Erythroblast (primary cell): ENCODE results near the gene ITGB1BP2.

Source experiments
- GATA1 ChIP-seq: IDR thresholded peaks from 2 replicates; pipeline ENCODE4 v1.6.1; 2011; ENCODE audit warnings: low read depth, mild to moderate bottlenecking, control low read depth, low read length, moderate library complexity
- POLR2A ChIP-seq: IDR thresholded peaks from 2 replicates; pipeline ENCODE4 v1.6.1; 2011; ENCODE audit warnings: mild to moderate bottlenecking, low read length

GRCh38 chrX:71285929-71286328 is 15.6 kb upstream of the ITGB1BP2 start:
- TF ChIP-seq POLR2A (no peak), GATA1 (no peak)
